GM04504 (cell line): Measurements from ENCODE around the gene ADAMTSL3.
"Not testable (repeated sequence)": the region's sequence is repeated elsewhere in the genome, so short reads cannot be mapped to it uniquely, and the experiment has no call there.

ENCODE experiments used
- DNase-seq: peaks from one replicate; pipeline ENCODE4 v3.0.0-alpha.2; 2012; ENCODE audit warnings: low read depth

Gene ADAMTSL3

GRCh38 chr15:83753872-83754493 lies 100.1 kb downstream of the ADAMTSL3 start:
- DNase-seq, result no peak

GRCh38 chr15:83757291-83757690 lies 103.4 kb downstream of the ADAMTSL3 start:
- DNase-seq, result not testable (repeated sequence)

- no peak for DNase-seq
Measured at GRCh38 chr15:83762367-83762766, 108.4 kb downstream of the ADAMTSL3 start.

GRCh38 chr15:83764201-83764838 lies 110.4 kb downstream of the ADAMTSL3 start:
- DNase-seq, result no peak

GRCh38 chr15:83766339-83766738 lies 112.4 kb downstream of the ADAMTSL3 start:
- no peak for DNase-seq

GRCh38 chr15:83767741-83768140 lies 113.8 kb downstream of the ADAMTSL3 start:
- no peak for DNase-seq

- DNase-seq, result no peak
Measured at GRCh38 chr15:83769411-83769999, 115.6 kb downstream of the ADAMTSL3 start.

- no peak for DNase-seq
Measured at GRCh38 chr15:83775738-83776137, 121.8 kb downstream of the ADAMTSL3 start.

GRCh38 chr15:83776986-83777385 lies 123.1 kb downstream of the ADAMTSL3 start:
- no peak for DNase-seq

- no peak for DNase-seq
Measured at GRCh38 chr15:83783227-83783626, 129.3 kb downstream of the ADAMTSL3 start.

- DNase-seq, result no peak
Measured at GRCh38 chr15:83784975-83785374, 131.1 kb downstream of the ADAMTSL3 start.

GRCh38 chr15:83786336-83786735 lies 132.4 kb downstream of the ADAMTSL3 start:
- no peak for DNase-seq

GRCh38 chr15:83793069-83793468 lies 139.1 kb downstream of the ADAMTSL3 start:
- no peak for DNase-seq

GRCh38 chr15:83794209-83794608 lies 140.3 kb downstream of the ADAMTSL3 start:
- DNase-seq, result no peak

- DNase-seq, result no peak
Measured at GRCh38 chr15:83809345-83809744, 155.4 kb downstream of the ADAMTSL3 start.

- no peak for DNase-seq
Measured at GRCh38 chr15:83810110-83810509, 156.2 kb downstream of the ADAMTSL3 start.

GRCh38 chr15:83813682-83814081 lies 159.8 kb downstream of the ADAMTSL3 start:
- no peak for DNase-seq

- no peak for DNase-seq
Measured at GRCh38 chr15:83815506-83815905, 161.6 kb downstream of the ADAMTSL3 start.

- no peak for DNase-seq
Measured at GRCh38 chr15:83816124-83816883, 162.4 kb downstream of the ADAMTSL3 start.

- no peak for DNase-seq
Measured at GRCh38 chr15:83818591-83818990, 164.7 kb downstream of the ADAMTSL3 start.

- no peak for DNase-seq
Measured at GRCh38 chr15:83830381-83830780, 176.5 kb downstream of the ADAMTSL3 start.

- no peak for DNase-seq
Measured at GRCh38 chr15:83833569-83833968, 179.6 kb downstream of the ADAMTSL3 start.

- DNase-seq, result no peak
Measured at GRCh38 chr15:83835479-83835878, 181.6 kb downstream of the ADAMTSL3 start.
